SK-N-SH (cell line): Measurements from ENCODE around the gene MAP4.

ENCODE experiments used
- CTCF ChIP-seq: fragments of 200-600 bp; sonication (generic); IDR thresholded peaks from 2 replicates; pipeline ENCODE4 v1.6.1; 2017; ENCODE audit warnings: antibody characterized with exemption, mild to moderate bottlenecking, moderate library complexity
- GABPA ChIP-seq: IDR thresholded peaks from 2 replicates; pipeline ENCODE4 v1.4.0; 2012; ENCODE audit warnings: low read depth, mild to moderate bottlenecking
- GATA2 ChIP-seq: sonication (generic); formaldehyde crosslinking; IDR thresholded peaks from 2 replicates; pipeline ENCODE4 v1.5.0; 2020; ENCODE audit warnings: mild to moderate bottlenecking, missing genetic modification reagents
- JUND ChIP-seq: IDR thresholded peaks from 2 replicates; pipeline ENCODE4 v1.4.0; 2012
- NRF1 ChIP-seq: IDR thresholded peaks from 2 replicates; pipeline ENCODE4 v1.6.1; 2012; ENCODE audit warnings: low read depth, mild to moderate bottlenecking, low read length

DNA sequence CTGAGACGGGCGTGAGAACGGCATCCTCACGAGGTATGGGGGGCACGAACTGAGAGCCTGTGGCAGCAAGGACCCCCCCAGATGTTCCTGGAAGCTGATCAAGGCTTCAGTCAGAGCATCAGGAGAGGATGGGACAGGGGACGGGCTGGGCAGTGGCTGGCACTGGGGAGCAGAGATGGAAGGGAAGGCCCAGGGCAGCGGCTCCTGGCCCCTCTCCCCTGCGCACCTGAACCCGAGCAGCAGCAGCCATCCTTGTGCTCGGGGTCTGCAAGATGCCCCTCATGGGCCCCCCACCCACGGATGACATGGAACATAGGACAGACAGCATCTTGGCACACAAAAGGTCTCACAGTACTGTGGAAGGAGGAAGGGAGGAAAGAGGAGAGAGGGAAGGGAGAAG is 161.9 kb downstream of the MAP4 start:
- TF ChIP-seq NRF1 = no peak
- no peak for TF ChIP-seq GATA2 (CRISPR knock-in tag)
- no peak for TF ChIP-seq CTCF
- TF ChIP-seq GABPA = no peak
- TF ChIP-seq JUND = no peak
